Testis (tissue), 2 donors: ENCODE data around the gene TAF8.

Source experiments
- POLR2A ChIP-seq: fragments of 450-650 bp; IDR thresholded peaks from one replicate; pipeline ENCODE4 v1.6.1; 2017; ENCODE audit warnings: antibody characterized with exemption, mild to moderate bottlenecking, moderate library complexity
- TF ChIP-seq, protein P1 (sequence below), 3 experiments: fragments of 450-650 bp in 2 of 3; fragments of 200-600 bp in 1 of 3; sonication (generic) in 1 of 3; IDR thresholded peaks; one replicate each; pipeline ENCODE4 v1.5.1; 2016 to 2019; ENCODE audit warnings: antibody characterized with exemption in 3 of 3, mild to moderate bottlenecking in 2 of 3, moderate library complexity in 1 of 3

DNA sequence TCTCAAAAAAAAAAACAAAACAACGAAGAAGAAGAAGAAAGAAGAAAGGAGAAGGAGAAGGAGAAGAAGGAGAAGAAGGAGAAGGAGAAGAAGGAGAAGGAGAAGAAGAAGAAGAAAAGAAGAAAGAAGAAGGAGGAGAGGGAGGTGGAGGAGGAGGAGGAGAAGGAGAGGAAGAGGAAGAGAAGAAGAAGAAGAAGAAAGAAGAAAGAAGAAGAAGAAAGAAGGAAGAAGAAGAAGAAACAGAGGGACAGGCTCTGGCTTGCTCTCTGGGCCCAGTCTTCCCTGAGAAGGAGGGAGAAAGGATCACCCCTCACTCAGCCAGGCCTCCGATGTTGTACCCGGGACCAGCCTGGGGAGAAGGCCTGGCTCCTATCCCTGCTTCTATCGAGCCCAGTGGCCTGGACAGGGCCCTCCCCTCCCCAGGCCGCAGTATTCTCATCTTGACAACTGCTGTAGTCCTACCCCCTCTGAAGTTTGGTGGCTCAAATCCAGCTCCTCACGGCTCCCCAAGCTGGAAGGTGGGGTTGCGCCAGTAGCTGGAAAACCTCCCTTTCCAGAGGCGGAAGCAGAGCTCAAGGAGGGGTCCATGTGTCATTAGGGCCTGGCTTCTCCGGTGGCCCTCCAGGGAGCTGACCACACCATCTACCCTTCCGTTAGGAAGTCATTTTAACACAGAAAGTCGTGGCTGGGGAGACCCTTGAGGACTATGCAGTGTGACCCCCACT lies 73.2 kb downstream of the TAF8 start:
- TF ChIP-seq, protein P1, sequence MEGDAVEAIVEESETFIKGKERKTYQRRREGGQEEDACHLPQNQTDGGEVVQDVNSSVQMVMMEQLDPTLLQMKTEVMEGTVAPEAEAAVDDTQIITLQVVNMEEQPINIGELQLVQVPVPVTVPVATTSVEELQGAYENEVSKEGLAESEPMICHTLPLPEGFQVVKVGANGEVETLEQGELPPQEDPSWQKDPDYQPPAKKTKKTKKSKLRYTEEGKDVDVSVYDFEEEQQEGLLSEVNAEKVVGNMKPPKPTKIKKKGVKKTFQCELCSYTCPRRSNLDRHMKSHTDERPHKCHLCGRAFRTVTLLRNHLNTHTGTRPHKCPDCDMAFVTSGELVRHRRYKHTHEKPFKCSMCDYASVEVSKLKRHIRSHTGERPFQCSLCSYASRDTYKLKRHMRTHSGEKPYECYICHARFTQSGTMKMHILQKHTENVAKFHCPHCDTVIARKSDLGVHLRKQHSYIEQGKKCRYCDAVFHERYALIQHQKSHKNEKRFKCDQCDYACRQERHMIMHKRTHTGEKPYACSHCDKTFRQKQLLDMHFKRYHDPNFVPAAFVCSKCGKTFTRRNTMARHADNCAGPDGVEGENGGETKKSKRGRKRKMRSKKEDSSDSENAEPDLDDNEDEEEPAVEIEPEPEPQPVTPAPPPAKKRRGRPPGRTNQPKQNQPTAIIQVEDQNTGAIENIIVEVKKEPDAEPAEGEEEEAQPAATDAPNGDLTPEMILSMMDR (IDR thresholded peaks at IDR 0.05): no peak
- TF ChIP-seq POLR2A: no peak
